ENCODE results near the gene SKA3.
A peak's percentile ranks its signal among the peaks of the same experiment; 100 is the strongest.
"Not testable (repeated sequence)": the region's sequence is repeated elsewhere in the genome, so short reads cannot be mapped to it uniquely, and the experiment has no call there.

SKA3 gene

DNA sequence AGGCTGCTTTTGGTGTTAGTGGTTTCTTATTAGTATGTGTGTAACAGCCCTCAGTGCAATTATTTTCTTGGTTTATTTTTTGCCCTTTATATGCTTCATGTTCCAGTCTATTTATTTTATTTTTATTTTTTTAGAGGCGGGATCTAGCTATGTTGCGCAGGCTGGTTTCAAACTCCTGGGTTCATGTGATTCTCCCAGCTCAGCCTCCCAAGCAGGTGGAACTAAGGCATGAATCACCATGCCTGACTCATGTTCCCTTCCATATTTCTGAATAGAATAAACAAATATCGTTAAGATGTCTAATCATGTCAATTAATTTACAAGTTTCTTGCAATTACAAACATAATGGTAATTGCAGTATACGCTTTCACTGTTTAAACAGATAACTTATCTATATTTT, 11.7 kb downstream of the SKA3 start:
- DNase-seq: no peak

DNA sequence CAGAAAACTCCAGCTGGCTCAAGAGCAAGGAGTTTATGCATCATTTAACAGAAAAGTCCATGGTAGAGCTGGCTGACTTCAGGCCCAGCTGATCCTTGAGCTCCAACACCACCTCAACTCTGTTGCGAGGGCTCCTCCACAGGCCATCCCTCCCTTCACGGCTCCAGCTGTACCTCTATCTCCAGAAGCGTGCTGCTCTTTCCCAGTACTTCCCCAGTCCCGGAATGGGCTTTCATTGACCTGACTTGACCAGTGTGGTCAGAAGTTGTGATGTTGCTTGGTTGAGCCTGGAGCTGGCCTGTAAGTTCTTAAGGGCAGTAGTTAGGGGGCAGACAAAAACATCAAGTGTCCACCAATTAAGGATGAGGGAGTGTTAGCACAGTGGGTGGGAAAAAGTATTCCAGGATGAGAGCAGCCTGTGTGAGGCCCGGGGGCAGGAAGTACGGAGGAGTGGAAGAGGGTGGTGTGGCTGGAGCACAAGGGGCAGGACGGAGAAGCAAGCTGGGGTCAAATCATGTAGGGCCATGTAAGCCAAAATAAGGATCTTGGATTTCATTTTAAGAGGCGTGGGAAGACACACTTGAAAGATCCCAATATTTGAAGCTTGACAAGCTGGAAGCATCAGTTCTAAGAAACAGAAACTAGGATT, 24.0 kb downstream of the SKA3 start:
- no peak for DNase-seq

DNA sequence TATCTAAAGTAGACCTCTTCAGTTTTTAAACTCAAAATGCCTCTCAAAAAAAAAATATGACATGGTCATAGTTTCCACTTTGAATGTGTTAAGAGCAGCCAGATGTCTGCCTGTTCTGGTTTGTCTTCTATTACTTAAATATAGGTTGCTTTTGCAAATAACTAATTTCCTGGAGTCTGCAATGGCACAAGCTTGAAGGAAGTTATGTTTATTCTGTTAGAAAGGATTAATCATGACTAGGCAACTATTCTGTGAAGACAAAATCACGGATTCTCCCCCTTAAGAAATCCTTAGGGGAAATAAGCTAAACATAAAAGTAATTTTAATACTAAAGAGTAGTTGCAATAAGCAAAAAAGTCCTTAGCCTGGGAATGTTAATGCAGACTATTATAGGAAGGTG, 26.3 kb downstream of the SKA3 start:
- DNase-seq: no peak

DNA sequence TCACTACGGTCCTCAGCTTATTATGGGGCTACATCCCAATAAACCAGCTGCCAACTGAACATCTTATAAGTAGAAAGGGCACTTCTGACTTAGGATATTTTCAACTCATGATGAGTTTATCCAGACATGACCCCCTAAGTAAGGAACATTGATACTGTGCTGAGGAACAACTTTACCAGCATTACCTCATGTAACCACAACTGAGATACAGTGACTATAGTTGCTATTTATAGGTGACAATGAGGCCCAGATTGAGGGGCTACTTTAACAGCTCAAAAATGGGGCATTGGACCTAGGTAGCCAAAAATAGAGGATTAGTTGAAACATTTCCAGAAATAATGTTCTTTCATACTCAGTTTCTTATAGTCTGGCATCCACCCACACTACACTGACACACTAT, 26.8 kb downstream of the SKA3 start:
- no peak for DNase-seq

DNA sequence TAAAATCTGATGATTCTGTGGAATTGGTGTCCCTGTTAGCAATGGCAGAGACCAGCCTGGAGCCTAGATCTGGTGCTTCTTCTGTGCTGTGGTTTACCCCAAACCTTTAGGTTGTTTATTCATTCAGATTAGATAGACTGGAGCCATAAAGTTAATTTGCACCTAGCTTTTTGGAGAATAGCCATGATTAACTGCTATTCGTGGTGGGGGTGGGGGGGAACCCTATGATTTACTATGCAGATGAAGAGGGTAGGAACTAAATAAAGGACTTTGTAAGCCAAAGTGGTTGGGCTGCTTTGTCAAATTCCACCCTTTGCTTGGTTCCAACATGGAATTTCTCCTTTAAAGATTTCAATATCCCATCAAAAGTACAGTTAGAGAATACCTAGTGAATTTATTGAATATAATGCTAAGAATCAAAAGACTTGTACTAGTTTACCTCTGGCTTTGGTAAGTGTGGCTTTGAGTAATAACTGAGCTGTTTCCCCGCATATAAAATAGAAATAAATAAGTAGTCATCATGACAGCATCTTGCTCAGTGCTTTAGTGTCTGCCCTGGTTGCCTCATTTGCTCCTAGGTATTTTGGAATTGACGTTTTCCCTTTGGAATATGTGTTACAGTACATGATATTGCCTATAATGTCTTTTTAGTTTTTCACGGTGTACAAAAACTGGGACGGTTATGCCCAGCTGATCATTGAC, 27.6 kb downstream of the SKA3 start:
- no peak for DNase-seq

DNA sequence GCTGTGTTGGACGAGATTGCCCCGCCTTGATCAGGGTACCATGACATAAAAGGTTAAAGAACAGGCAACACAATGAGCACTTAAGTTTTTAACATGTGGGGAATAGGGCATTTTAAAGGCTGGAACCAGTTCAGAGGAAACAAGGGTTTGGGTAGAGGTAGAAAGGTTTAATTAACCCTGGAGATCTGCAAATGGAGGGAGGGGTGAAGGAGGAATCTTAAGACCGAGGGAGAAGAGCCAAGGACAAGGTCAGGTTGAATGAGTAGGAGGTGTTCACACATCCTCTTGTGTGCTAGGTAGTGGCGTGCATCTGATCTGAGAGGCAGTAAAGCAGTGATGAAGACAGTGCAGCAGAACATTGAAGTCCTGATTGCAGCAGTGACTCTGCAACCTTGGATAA, 28.5 kb downstream of the SKA3 start:
- DNase-seq: no peak

DNA sequence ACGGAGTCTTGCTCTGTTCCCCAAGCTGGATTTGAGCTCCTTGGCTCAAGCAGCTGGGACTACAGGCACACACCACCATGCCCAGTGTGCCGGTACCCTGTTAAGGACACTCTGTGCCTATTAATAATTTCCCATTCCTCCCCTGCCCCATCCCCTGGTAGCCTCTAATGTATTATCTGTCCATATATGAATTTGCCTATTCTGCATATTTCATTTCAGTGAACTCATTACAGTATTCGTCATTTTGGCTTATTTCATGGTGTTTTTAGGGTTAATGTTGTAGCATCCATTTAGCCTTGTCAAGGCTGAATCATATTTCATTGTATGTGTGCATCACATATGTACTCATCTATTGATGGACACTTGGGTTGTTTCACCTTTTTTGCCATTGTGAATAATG, 33.6 kb downstream of the SKA3 start:
- no peak for DNase-seq

DNA sequence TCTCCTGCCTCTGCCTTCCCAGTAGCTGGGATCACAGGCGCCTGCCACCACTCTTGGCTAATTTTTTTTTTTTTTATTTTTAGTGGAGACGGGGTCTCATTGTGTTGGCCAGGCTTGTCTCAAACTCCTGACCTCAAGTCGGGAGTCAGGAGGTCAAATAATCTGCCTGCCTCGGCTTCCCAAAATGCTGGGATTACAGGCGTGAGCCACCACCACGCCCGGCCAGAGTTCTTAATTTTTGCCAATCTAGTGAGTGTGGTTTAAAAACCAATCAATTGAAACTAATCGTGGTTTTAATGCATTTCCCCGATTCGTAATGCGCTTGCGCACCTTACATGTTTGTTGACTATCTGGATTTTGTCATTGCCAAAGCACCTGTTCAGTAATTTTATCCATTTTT, 37.0 kb downstream of the SKA3 start:
- DNase-seq: no peak

DNA sequence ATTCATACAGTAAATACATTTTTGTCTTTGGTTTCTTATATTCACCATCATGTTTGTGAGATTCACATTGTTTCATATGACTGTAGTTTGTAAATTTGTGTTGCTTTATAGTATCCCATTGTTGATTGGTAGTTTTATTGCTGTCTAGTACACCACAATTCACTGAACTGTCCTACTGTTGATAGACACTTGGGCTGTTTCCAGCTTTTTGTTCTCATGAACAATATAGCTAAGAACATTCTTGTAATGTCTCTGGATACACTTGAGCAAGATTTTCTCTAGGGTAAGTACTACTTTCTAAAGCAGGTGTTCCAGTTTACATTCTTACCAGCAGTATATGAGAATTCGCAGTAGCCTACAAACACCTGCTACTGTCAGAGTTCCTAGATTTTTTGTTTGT, 37.8 kb downstream of the SKA3 start:
- no peak for DNase-seq

DNA sequence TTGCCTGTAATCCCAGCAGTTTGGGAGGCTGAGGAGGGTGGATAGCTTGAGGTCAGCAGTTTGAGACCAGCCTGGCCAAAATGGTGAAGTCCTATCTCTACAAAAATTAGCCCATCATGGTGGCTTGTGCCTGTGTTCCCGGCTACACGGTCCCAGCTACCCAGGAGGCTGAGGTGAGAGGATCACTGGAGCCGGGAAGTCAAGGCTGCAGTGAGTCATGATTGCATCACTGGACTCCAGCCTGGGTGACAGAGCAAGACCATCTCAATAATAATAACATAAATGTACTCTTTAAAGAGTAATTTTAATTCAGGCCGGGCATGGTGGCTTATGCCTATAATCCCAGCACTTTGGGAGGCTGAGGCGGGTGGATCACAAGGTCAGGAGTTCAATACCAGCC, 38.7 kb downstream of the SKA3 start:
- no peak for DNase-seq

DNA sequence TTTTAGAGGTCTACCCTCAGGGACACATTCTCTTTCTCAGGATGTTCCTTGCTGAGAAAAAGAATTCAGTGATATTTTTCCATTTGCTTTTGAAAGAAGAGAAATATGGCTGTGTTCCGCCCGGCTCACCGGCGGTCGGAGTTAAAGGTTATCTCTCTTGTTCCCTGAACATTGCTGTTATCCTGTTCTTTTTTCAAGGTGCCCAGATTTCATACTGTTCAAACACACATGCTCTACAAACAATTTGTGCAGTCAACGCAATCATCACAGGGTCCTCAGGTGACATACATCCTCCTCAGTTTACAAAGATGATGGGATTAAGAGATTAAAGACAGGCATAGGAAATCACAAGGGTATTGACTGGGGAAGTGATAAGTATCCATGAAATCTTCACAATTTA, 40.5 kb downstream of the SKA3 start:
- not testable (repeated sequence) for DNase-seq

DNA sequence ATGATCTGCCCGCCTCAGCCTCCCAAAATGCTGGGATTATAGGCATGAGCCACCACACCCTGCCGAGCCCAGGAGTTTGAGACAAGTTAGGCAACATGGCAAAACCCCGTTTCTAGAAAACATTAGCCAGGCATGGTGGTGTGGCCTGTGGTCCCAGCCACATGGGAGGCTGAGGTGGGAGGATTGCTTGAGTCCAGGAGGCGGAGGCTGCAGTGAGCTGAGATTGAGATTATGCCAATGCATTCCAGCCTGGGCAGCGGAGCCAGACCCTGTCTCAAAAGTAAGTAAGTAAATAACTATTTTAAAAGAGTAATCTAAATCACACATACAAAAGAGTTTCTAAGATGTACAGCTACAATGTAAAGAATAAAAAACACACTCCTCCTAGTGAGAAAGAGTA, 41.9 kb downstream of the SKA3 start:
- no peak for DNase-seq

DNA sequence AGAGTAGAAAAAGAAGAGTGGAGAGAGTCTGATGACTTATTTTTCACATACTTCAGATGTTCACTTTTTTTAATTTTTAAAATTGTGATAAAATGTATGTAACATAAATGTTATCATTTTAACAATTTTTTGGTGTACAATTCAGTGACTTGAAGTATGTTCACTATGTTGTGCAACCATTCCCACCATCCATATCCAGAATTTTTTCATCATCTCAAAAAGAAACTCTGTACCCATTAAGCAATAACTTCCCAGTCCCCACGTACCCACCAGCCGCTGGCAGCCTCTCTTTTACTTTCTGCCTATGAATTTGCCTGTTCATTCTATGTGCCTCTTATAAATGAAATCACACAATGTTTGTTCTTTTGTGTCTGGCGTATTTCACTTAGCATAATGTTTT, 43.3 kb downstream of the SKA3 start:
- no peak for DNase-seq

DNA sequence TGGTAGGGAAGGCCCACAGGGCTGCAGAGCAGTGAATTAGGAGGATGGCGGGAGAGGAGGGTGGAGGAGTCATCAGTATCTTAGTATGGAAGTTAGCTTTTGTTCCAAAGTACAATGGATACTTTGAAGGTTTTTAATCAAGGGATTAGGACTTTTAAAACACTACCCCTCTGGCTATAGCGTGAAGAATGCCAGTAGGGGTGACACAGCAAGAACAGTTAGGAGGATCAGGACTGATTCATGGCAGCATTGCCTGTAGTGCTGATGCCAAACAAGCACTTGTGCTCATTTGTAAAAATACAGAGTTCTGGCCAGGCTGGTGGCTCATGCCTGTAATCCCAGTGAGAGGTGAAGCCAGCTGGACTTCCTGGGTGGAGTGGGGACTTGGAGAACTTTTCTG, 46.2 kb downstream of the SKA3 start:
- no peak for DNase-seq

DNA sequence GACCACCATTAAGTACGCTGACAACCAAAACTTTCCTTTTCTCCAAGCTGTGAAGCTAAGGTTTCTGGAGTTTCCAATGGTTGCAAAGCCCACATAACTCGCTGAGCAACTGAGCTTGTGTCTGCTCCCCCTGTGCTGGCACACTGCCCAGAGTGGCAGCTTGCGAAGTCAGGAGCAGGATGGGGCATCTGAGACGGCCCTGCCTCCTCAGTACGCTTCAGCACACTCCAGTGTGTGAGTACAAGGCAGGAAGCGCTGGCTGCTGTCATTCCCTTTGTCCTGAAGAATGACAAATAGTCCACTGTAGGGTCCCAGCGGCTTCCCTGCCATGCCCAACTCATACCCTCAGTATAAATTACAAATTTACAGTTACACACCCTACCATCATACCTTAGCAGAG, 51.5 kb downstream of the SKA3 start:
- peak; percentile 95 for DNase-seq

DNA sequence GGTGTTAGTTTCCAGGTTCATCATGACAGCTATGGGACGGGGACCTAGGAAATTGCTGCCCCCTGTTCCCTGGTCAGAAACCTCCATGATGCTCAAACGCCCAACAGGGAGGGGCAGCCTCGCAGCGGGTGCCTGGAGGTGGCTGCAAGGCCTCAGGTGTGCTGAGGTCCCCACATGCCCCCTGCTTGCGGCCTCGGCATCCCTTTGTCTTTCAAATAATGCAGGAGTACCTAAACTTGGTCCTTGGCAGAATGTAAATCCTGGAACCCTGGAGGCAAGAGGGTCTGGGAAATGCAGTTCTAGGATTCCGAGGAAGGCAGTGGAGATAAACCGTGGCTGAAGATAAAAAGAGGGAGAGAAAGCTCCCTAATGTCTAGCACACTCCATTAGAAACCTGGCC, 52.4 kb downstream of the SKA3 start:
- DNase-seq: no peak

DNA sequence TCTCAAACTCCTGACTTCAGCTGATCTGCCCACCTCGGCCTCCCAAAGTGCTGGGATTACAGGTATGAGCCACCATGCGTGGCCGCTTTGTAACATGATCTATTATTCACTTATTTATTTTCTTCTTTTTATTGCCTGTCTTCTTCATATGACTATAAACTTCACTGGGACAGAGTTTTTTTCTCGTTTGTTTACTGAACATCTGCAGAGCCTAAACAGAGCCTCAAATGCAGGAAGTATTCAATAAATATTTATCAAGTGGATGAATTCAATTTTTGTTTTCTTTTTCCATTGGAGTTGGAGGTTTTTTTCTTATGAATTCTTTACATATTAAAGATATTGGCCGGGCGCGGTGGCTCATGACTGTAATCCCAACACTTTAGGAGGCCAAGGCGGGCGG, 54.7 kb downstream of the SKA3 start:
- no peak for DNase-seq

DNA sequence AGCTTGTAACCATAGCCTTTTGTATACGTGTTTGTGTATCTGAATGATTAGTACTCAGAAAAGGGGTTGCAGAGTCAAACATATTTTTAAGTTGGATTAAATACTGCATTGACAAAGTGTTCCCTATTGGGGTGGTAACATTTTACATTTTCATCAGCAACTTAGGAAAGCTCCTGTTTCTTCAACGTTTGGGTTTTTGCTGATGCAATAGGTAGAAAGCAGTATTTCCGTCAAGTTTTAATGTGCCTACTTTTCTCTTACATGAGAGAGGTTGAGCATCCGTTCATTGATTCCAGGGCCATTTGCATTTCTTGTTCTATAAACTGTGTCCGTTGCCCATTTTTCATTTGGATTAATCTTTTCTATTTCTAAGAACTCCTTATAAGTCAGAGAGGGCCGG, 56.2 kb downstream of the SKA3 start:
- DNase-seq: no peak

DNA sequence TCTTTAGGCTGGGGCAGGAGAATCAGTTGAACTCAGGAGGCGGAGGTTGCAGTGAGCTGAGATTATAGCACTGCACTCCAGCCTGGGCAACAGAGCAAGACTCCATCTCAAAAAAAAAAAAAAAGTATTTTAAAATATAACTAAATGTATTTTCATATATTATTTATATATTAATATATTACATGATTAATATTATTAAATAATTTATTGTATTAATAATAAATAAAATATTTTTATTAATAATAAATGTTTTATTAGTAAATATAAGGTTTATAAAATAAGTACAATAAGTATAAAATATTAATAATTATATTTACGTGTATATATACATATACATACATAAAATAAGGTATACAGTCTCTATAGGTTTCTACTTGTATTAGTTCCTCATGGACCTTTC, 56.8 kb downstream of the SKA3 start:
- DNase-seq: no peak

DNA sequence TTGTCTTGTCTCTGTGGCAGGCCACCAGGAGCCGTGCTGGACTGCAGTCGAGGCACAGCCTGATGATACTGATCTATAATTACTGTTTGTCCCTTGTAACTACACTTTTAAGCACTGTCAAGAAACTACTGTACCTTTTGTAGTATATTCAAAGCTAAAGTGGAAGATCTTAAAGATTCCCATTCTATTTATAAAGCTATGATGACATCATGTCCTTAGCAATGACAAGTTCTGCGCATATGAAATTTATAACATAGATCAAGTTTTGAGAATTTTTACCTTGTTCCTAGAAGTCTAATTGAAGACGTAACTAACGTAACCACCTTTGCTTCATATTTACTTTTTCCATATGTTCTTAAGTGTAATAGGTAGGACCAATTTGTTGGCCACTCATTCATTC, 58.2 kb downstream of the SKA3 start:
- no peak for DNase-seq

DNA sequence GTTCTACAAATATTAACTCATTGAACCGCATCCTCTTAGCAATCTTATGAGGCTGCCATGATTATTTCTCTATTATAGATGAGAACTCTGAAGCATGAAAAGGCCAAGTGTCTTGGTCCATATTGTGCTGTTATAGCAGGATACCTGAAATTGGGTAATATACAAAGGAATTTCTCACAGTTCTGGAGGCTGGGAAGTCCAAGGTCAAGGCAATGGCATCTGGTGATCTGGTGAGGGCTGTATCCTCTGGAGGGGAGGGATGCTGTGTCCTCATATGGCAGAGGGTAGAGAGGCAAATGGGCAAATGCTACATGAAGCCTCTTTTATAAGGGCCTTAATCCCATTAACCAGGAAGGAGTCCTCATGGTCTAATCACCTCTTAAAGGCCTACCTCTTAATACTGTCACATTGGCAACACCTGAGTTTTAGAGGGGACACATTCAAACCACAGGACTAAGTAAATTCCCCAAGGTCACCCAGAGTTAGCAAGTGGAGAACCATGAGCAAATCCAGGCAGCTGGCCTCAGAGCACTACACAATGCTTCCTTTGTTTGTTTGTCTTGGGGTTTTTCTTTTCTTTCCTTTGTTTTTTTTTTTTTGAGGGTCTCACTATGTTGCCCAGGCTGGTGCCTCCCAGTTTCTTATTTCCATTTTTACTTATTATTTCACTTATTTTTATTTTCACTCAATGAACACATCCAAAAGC, 59.1 kb downstream of the SKA3 start:
- no peak for DNase-seq

DNA sequence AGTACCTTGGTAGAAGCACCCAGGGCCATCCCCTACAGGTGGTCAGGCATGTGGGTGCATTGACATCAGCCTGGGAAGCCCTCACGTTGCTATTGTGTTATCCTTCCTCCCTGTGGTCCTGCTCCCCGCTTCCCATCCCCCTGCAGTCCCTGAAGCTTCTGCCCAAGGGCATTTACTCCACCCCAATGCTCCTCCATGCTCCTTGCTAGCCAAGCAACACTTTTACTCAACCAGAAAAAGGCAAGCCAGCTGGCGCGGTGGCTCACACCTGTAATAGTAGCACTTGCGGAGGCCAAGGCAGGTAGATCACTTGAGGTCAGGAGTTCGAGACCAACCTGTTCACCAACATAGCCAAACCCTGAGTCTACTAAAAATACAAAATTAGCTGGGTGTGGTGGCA, 60.2 kb downstream of the SKA3 start:
- DNase-seq: no peak

DNA sequence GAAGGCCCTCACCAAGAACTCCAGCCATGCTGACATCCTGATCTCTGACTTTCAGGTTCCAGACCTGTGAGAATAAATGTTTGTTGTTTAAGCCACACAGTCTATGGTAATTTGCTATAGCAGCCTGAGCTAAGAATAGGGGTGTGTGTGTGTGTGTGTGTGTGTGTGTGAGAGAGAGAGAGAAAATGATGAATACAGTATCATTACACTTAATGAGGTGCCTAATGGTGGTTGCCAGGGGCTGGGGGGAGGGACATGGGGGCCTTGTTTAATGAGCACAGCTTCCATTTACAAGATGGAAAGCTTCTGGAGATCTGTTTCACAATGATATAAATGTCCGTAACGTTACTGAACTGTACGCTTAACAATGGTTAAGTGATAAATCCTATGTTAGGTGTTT, 61.1 kb downstream of the SKA3 start:
- no peak for DNase-seq

DNA sequence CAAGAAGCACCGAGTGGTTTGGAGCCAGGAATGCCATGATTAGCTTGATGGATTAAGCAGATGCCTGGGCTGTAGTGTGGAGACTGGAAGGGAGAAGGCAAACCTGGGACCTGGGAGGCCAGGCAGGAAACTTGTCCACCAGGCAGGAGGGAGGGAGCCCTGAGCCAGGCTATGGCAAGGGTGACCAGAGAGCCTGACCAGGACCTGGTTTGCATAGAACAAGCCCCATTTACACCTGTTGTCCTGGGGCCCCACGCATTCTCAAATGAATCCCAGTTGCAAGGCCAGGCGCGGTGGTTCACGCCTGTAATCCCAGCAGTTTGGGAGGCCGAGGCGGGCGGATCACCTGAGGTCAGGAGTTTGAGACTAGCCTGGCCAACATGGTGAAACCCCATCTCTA, 64.8 kb downstream of the SKA3 start:
- DNase-seq: no peak

DNA sequence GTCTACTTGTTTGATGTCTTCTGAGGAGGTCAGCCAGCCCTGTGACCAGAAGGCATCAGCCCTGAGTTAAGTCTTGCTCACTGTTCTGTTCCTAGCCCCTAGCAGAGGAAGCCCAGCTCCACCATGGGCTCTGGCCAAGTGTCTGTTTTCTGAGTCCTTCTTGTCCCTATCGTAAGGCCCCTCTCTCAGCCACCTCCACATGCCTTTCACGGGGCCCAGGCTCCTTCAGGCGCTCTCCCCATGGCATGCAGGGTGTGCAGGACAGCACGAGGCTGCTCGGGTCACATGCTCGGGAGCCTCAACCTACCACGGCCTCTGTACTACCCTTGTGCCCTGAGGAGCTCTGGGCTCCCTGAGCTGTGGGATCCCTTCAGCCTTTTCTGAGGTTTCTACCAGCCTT, 67.2 kb downstream of the SKA3 start:
- no peak for DNase-seq

Data from NCI-H446 treated with DMSO at 0.1 percent for 48 hours (cell line).